ENCODE measurements around the gene UNC5A.

UNC5A gene

DNA sequence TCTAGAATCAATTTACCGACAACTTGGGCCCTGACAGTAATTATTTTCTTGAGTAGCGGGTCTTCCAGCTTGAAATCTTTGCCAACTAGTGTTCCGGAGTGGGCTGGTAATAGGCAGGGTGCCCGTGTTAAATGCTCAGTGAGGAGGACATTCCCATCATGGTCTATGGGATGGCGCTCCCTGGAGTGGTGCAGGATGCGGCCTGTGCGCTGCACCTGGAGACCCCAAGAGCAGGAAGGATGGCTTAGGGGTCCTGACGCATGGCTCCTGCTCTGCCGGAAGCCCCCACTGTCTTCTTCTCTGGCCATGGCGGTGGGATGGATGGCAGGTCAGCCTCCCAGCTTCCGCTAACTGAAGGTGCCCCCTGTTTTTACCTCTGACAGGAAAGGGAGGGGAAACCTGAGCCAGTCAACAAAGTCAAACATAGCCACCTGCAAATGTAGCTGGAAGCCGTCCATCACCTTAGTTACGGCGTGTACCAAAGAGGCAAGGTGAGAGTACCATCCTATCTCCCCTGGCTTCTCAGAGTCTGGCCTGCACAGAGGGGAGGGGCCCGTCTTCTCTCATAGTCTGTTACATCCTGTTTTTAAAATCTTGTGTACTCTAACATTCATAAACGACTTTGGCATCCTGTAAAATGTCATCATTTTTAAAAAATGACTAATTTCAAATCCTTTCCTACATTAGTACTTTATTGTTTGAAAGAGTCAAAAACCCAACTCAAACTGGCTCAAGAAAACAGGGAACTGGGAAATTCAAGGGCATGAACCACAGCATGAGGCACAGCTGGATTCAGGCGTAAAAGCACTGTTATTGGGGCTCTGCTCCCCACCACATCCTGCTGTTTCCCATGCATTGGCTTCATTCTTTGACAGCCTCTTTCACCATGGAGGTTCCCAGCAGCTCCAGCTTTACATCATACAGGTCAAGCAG is 28.5 kb upstream of the UNC5A start:
- DNase-seq, result no peak

DNA sequence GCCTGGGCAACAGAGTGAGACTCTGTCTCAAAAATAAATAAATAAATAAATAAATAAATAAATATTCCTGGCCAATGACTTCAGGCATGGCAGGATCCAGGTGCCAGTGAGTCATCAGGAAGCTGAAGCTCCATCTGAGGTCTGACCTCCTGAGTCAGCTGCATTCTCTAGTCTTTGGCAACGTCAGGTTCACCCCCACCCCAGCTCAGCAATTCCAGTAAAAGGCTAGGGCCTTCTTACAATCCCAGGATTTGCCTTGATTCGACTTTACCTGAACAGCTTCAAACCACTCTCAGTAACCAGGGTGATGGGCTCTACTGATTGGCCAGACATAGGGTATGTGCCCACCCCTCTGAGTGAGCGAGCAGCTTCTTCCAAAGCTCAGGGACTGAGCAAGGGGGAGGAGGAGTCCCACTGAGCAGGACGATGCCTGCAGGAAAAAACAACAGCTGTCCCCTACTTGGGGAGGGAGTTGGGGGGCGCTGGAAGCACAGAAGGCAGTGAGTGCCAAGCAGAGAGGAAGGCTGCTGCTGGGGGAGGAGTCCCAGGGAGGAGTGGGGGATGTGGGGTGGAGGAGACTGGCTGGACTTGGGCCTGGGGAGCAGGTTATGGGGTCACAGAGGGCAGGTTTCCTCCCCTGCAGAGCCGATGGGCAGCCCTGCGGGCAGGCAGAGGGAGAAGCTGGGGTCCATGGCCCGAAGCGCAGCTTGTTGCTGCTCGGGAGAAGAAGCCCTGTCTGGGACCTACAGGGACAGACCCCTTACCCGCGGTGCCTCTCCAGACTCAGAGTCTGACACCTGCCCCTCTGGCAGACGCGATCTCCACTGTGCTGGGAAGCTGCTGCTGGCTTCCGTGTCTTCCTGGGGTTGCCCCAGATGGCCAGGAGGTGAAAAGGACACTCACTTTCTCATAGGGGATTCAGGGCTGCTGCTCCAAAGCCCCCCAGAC is 25.9 kb upstream of the UNC5A start:
- no peak for DNase-seq

DNA sequence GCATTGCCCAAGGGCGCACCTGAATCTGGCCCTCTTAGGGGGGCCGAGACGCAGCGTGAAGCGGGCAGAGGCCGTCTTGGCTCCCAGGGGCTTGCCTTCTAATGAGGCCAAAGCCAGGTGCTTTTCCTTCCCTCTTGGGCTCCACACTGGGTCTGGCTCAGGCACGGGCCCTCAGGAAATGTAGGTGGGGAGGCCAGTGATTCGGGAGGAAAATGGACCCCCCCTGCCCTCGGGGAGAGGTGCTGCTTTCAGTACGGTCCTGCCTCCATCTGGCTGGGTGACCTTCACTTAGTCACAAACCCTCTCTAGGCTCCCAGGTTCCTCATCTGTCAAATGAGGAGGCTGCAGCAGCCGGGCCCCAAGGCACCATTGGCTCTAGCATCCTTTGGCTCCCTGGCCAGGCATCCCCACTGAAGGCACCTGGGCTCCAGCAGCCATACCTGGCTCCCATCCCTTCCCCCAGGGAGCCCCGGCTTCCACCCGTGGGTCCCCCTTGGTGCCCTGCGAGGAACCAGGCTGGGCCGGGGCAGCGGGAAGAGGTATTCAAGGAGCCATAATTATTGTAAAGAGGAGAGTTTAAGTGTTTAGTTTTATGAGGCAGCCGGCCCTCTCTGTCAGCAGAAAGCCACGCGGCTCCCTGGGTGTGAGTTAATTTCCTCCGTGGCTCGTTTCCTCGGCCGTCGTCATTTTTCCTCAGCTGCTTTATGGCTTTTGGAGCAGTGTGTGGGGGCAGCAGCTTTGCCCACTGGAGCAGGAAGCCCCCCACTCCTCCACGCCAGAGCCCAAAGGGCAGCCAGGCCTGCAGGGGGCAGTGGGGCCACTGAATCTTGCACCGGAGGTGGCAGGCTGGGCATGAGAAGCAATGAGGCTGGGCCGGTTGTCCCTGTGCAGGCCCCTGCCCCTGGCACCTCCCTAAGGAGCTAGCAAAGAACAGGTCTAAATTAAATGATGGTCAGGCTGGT is 24.9 kb upstream of the UNC5A start:
- DNase-seq, result no peak

DNA sequence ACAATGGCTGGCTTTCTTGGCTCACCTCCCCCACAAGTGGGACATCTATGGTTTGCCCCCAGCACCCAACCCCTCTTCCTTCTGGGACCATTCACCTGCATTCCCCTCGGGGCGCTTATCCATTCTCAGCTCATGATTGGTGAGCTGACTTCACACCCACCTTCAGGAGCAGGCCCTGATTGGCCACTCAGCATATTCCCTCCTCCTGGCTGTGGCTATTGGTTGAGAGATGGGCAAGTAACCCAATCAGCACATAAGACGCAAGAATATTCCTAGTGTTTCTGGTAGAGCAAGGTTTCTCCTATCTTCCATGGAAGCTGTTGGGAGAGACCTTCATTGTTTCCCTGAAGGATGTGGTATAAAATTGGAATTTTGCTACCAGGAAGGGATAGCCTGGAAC is 22.7 kb upstream of the UNC5A start:
- no peak for DNase-seq

DNA sequence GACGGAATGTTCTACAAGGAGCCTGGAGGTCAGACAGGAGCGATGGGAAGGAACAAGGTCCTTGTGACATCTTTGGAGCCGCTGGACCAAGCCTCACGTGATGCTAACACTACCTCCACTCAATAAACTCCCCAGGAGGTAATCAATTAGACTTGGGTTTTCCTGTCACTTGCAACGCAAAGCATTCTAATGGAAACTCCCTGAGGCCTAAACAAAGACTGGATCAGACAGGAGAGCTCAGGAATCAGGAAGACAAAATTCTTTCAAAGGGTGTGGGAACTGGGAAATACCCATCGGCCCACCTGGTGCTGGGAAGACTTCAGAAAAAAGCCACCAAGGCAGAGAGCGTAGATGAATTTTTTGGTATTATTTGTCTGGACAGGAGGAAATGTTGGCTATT is 22.3 kb upstream of the UNC5A start:
- DNase-seq, result no peak

DNA sequence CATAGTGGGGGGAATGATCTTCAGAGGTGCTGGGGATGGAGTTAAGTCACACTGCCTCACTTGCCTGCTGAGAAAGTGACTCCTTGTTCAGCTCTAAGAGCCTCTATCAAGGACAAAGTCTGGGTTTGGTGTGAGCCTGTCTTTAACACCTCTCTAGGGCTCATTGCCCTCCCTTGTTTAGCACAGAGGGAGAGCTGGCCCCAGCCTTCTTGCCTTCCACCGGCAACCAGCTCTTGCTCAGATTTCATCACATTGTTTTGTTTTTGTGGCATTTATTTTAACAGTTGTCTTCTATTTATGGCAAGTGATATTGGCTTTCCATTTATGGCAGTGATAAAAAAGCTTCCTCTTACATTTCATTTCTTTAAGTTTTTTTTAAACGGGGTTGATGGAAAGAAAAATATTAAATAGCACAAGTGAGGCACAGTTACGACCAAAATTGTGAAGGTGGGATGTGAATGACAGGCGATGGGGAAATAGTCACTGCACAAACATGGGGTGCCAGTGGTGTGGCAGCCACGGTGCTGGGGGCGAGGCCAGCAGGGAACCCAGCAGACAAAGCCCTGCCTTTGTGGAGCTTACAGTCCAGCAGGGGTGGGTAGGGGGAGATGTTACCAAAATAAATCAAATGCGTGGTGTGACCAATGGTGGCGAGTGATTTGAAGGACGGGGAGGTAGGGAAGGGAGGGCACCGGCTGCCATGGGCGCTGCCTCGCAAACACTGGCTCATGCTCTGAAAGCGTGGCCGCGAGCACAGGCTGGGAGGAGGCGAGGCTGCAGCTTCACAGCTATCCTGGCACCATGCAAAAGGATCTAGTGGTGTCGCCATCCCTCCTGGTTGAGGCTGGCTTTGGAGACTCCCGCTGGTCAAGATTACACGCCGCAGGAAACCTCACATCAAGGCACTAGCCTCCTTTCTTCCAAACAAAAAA is 21.2 kb upstream of the UNC5A start:
- DNase-seq, result no peak

DNA sequence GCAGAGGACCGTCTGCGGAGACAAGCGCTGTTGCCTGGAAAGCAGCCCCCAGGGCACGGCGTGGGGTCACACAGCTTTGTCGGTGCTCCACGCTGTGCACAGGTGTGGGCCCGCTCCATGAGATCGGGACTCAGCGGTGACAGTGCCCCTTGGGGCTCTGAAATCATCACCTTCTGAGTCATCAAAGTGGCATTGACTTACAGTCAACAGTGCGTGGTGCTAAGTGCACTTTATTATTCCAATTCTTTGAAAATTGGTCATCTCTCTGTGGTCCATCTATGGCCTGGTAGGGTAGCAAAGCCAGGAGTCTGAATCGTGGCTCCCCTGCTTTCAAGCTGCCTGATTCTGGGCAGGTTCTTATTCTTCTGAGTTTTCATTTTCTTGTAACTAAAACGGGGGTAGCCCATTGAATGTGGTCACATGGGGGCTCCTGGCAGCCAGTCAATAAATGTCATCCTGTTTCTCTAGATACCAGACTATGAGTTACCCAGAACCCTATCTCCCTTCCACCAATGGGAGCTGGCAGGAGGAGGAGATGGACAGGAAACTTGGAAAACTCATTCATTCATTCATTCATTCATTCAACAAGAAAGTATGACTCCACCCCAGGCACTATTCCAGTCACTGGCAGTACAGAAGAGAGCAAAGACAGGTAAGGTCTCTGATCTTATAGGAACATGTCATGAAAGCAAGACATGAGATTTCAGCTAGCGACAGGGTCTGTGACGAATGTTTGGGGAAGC is 20.3 kb upstream of the UNC5A start:
- no peak for DNase-seq

DNA sequence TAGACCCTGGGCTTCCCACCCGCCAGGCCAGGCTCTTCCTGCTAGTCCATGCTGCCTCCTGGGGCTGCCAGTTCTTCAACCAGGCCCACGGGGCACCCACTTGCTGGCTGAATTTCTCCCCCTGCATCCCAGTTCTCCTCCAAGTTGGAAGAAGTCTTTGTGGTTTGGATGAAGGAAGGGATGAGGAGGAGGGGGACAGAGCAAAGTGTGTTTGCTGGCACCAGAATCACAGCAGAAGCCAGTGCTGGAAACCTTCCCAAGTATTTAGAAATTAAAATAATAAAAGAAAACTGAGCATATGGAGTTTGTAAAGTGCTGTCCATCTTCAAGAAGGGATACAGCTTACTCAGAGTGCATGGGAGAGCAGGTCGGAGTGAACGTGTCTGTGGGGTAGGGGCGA is 19.4 kb upstream of the UNC5A start:
- no peak for DNase-seq

DNA sequence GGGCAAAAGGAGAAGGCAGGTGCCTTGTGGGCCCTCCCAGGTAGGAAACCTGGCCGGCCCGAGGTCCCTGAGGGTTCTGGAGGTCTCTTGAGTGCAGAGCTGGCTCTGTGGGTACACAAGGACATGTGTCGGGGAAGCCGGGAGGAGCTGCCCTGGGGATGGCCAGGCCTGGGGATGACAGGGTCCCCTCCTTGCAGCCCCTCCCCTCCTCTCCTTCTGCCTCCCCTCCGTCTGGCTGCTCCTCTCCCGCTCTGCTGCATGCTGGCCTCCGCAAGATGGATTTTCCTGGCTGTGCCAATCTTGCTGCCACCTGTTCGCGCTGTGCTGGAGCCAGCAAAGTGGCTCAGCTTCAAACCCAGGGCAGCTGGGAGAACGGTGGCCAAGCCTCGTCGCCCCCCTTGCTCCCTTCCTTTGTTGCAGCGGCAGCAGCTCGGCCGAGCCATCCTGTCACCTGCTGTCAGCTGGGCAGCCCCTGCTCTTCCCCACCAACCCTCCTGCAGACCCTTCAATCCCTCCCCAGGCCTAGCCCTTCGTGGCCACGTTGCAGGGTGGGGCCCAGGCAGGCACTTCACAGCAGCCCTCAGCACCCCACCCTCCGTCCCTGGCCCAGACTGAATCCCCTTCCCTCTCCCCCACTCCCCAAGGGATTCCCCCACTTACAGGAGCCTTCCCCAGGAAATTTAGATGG is 17.6 kb upstream of the UNC5A start:
- DNase-seq, result no peak

DNA sequence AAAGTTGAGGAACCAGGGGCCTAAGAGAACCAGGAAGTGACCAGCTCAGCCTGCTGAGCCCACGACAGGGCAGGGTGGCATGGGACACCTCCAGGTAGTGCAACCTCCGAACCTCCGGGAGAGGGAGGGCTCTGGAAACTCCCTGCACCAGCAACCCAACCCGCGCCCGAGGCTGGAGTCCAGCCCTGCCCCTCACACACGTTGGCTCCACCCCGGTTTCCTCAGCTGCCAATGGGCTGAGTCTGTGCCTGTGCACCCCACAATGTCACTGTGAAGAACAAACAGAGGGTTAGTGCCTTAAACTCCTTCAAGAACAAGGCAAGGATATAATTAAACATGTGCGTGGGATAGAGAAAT is 17.0 kb upstream of the UNC5A start:
- no peak for DNase-seq

DNA sequence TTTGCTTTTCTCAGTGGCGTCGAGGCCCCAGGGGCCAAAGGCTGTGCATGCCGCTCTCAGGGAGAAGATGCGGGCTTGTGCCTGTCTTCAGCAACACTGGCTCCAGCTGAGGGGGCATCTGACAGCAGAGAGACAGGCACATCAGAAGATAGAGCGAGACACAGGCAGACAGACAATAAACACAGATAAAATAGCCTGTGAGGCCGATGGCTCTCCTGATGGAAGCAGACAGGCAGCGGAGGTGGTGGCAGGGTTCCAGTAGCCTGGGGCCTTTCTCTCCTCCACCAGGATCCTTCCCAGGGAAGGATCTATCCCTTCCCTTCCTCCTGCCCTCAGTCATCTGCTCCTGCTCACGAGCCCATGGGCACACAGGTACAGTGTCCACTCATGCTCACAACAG is 16.6 kb upstream of the UNC5A start:
- DNase-seq, result no peak

DNA sequence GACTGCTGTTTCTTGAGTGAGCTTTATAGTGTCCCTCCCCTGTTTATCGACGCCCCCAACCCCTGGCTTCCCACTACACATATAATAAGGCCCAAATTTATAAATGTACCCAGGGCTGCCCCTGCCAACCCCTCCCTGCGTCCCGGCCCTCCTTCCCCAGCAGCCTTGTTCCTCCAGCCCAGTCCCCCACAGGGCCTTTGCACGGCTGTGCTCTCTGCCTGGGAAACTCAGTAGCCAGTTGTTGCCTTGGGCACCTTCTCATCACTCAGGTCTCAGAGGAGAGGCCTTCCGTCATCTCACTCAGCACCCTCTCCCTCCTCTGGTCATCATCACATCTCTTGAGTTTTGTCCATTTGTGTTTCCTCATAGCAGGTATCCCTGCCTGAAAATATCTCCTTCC is 15.8 kb upstream of the UNC5A start:
- DNase-seq, result no peak

DNA sequence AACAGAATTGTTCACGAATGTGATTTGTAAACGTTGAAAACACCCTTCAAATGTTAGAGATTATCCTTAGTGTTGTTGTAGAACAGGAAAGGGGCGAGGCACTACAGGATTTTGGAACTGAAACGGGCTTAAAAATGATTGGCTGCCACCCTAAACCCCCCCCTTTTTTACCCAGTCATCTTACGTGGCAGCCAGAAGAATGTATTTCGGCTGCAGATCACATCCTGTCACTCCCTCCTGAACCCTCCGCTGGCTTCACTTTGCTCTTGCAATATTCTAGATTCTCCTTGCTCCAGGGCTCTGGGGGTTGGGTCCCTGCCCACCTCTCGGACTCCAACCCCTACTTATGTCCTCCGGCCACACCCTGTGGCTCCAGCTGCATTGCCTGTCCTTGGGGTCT is 13.9 kb upstream of the UNC5A start:
- DNase-seq, result no peak

DNA sequence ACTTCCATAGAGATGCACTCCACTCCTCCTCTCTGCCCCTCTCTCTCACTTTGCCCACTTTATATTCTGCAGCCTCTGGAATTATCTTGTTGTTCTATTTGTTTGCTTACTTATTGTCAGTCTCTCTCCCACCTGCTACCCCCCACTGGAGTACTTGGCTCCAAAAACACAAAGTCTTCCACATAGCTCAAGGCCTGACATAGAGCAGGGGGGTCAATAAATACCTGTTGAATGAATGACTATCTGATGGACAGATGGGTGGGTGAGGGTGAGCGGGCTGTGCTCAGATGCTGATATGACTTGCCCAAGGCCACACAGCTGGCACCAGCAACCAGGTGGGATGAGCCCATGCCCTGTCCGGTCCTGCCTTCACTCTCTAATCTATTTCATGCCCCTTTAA is 13.4 kb upstream of the UNC5A start:
- DNase-seq, result no peak

DNA sequence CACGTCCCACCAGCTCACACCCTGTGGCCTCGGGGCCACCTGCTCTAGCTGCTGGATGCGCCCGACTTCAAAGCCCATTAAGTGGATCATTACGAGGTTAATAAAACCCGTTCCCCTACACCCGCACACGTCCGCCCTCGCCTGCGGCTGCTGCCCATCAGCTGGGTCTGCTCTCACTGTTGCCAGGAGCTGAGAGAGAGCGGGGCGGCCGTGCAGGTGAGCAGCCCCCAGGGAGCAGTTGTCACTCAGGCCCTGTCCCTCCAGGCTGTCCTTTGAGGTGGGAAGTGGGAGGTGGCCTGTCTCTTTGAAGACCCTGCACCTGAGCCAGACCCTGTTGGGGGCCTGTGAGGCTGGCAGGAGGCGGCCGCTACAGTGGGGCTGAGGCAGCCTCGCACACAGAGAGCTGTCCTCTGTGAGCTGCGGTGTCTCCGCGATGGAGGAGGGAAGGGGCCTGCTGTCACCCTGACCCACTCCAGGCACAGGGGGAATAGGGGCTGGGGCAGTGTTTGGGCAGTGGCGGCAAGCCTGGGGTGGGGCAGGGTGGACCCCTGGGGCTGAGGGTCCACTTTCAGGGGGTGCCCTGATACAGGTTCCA is 12.8 kb upstream of the UNC5A start:
- DNase-seq, result no peak

DNA sequence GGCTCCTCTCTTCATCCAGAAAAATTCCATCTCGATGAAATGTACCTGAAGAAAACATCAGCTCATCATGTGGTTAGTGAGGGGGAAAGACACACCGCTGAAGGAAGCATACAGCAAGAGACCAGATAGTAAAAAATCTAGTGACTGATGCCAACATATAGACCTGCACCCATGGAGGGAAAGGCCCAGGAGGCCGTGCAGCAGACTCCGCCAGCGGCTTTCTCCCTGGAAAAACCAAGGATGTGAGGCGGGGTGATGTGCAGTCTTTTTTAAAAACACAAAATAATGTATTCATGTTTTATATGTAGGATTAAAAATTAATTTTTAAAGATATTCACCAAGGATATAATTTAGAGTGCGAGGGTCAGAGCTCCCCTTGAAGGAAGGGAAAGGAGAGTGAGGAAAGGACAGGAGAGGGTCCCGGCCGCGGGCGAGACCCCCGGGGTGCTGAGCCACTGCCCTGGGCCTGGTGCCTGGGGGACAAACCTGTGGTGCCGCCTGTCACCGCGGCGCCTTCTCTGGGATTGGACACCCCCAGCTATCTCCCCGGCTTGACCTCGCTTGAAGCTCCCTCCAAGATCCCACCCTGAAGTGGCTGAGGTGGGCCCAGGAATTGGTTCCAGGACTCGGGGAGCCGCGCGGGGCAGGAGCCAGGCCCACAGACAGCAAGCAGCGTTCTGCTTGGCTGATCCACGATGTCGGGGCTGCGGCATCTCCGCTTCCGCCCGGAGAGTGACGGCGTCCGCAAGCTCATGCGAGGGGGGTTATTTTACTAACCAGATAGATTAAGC is 12.1 kb upstream of the UNC5A start:
- DNase-seq, result no peak

DNA sequence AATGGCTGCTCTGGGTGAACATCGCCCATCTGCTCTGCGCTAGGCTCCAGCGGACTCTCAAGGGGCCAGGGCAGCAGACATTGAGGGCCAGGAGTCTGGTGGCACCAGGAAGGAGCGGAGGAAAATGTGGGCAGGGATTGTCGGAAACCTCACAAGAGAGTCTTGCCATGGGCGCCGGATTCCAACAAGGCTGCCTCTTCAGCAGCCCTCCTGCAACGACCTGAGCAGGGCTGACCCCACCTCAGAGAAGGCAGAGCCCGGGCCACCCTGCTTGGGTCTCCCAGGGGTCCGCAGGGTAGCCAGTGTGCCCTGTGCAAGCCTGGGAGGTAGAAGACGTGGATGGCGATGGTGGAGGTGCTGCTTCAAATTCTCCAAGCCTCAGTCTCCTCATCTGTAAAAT is 11.4 kb upstream of the UNC5A start:
- no peak for DNase-seq

DNA sequence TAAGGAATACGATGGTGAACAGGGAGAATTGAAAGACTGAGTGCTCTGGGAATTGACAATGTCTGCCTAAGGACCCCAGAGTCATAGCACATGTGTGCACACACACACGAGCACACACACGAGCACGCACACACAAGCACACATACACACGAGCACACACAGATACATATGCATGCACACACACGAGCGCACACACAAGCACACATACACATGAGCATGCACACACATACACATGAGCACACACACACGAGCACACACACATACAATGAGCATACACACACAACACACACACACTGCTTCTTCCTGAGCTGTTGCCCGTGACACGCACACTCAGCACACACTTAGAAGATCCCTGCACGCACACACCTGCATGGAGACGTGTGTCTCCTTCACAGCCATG is 10.9 kb upstream of the UNC5A start:
- no peak for DNase-seq

DNA sequence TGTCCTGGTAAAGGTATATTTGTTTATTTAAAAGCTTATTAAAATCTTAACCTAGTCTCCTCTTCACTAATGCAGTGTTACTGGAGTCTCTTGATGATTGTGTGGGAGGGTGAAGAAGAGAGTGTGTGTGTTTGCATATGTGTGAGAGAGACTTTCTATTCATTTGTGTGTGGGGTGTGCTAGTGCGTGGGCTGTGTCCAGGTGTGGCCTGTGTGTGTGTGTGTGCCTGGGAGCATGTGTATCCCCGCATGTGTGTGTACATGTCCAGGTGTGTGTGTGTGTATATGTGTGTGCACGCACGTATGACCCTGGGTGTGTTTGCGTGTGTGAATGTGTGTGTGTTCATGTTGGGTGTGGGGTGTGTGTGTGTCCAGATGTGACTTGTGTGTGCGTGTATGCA is 10.3 kb upstream of the UNC5A start:
- DNase-seq, result no peak
